DOHH2 (cell line): ENCODE data around the gene A2M.

Experiments used
- CTCF ChIP-seq: fragments of 200-600 bp; sonication (generic); IDR thresholded peaks from one replicate; pipeline ENCODE4 v1.5.1; 2014; ENCODE audit warnings: antibody characterized with exemption, mild to moderate bottlenecking, low read depth, low read length; ENCODE audit not compliant: poor library complexity, severe bottlenecking
- EZH2phosphoT487 ChIP-seq: fragments of 200-600 bp; sonication (generic); IDR thresholded peaks from 2 replicates; pipeline ENCODE4 v1.6.1; 2017; ENCODE audit warnings: borderline replicate concordance, mild to moderate bottlenecking, antibody characterized with exemption, low read length, moderate library complexity, mixed read lengths

GRCh38 chr12:9156119-9156518 is 40.4 kb upstream of the A2M start:
- TF ChIP-seq CTCF (no peak), EZH2phosphoT487 (no peak)
